NB4 (cell line): ENCODE results near the gene ASCC1.

ENCODE experiments used
- DNase-seq: peaks from one replicate; pipeline ENCODE4 v3.0.0; 2010; ENCODE audit warnings: low read depth
- H3K4me3 ChIP-seq: one replicate; pipeline ENCODE4 v1.5.1; 2011; ENCODE audit warnings: mild to moderate bottlenecking, low read depth, low read length, moderate library complexity
- MYC ChIP-seq: IDR thresholded peaks from 2 replicates; pipeline ENCODE4 v1.6.1; 2011; ENCODE audit warnings: low read depth, low read length
- POLR2A ChIP-seq: IDR thresholded peaks from 2 replicates; pipeline ENCODE4 v1.6.1; 2011; ENCODE audit warnings: mild to moderate bottlenecking; ENCODE audit not compliant: insufficient read length; ENCODE audit errors: extremely low read depth
- TF ChIP-seq, protein P1 (sequence below): IDR thresholded peaks from one replicate; pipeline ENCODE4 v1.5.1; 2012; ENCODE audit warnings: low read depth, low read length
- TF ChIP-seq, protein P2 (sequence below): IDR thresholded peaks from 2 replicates; pipeline ENCODE4 v1.6.1; 2011; ENCODE audit warnings: low read depth, low read length

ASCC1 gene

DNA sequence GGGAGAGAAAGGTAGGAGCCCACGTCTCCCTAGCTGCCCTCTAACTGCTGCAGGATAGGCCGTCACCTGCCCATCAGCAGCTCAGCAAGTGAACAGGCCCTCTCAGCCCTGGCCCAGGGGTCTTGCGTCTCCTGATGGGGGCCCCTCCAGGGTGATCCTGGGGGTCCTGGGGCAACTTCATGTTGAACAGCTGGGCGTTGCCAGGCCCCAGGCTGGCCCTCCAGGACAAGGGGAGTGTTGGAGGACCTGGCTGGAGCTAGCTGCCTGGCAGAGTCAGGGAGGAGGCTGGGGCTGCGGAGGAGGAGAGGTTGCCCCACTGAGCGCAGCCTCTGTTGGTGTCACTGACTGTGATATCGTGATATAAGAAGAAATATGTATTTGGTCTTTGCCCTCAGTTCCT, 162.4 kb downstream of the ASCC1 start:
- no peak for TF ChIP-seq MYC
- TF ChIP-seq, protein P1, sequence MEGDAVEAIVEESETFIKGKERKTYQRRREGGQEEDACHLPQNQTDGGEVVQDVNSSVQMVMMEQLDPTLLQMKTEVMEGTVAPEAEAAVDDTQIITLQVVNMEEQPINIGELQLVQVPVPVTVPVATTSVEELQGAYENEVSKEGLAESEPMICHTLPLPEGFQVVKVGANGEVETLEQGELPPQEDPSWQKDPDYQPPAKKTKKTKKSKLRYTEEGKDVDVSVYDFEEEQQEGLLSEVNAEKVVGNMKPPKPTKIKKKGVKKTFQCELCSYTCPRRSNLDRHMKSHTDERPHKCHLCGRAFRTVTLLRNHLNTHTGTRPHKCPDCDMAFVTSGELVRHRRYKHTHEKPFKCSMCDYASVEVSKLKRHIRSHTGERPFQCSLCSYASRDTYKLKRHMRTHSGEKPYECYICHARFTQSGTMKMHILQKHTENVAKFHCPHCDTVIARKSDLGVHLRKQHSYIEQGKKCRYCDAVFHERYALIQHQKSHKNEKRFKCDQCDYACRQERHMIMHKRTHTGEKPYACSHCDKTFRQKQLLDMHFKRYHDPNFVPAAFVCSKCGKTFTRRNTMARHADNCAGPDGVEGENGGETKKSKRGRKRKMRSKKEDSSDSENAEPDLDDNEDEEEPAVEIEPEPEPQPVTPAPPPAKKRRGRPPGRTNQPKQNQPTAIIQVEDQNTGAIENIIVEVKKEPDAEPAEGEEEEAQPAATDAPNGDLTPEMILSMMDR: no peak
- TF ChIP-seq POLR2A: no peak
- TF ChIP-seq, protein P2, sequence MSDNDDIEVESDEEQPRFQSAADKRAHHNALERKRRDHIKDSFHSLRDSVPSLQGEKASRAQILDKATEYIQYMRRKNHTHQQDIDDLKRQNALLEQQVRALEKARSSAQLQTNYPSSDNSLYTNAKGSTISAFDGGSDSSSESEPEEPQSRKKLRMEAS: no peak
- no peak for DNase-seq

DNA sequence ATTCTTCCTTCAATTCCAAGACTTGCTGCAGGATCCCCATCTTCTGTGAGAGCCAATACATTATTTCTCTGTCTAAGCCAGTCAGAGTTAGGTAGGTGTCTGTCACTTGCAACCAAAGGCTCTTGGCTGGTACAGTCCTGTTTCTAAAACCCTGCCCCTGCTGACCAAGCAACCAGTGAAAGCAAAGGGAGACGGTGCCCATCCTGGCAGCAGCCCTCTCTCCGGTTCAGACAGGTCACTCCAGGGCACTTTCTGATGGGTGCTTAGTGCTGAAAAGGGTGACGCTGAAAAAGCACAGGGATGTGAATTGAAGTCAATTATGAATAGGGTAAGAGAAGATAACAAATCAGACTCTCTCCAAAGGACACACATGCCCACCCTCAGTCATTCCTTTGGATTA, 165.2 kb downstream of the ASCC1 start:
- no peak for DNase-seq
- TF ChIP-seq, protein P2: no peak
- TF ChIP-seq POLR2A: no peak
- TF ChIP-seq, protein P1: no peak
- no peak for TF ChIP-seq MYC
- no peak overlapping the region for H3K4me3 ChIP-seq

More for the DNA sequence above, 162.4 kb downstream of the ASCC1 start:
- H3K4me3 ChIP-seq: no peak overlapping the region

DNA sequence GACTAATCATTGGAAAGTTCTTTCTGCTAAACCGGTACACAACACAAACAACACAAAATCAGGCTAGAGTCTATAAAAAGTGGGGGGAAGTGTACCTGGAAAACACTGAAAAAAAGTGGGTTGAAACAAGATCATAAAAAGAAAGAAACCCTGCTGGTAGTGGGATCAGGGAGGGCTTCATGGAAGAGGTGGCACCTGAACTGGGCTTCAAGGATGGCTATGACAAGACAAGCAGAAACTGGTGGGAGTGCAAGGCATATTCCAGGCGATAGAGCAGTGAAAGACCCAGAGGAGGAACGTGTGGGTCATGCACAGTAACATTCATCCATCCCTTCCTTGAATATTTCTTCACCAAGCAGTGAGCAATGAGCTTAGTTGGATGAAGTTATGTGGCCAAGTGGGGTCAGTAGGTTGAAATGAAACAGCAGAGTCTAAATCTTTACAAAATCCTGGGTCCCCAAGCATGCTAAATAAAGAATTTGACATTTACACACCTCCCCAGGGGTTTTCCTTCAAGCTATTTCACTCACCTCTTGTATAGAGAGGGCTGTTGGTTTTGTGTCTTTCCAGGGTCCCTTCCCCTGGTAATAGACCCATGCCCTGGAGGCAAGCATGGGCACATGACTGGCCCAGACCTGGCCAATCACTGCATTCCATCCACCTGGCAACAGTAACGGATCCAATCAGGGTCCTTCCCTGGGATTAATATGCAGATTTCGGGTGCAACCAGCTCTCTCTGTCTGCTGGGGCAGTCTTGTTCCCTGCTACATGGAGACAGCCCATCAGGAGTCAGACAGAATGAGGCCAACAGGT, 165.9 kb downstream of the ASCC1 start:
- no peak overlapping the region for H3K4me3 ChIP-seq
- DNase-seq: no peak
- TF ChIP-seq MYC: no peak
- TF ChIP-seq POLR2A: no peak
- TF ChIP-seq, protein P1: no peak
- TF ChIP-seq, protein P2: no peak

DNA sequence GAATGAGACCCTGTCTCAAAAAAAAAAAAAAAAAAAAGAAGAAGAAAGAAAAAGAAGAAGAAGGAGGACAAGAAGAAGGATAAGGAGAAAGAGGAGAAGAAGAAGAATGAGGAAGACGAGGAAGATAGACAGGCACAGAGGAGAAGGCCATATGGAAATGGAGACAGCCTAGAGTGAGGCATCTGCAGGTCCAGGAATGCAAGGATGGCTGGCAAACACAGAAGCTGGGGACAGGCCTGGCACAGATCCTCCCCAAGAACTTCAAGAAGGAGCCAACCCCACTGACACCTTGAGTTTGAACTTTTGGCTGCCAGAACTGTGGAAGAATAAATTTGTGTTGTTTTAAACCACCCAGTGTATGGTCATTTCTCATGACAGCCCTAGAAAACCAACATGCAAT, 166.6 kb downstream of the ASCC1 start:
- no peak overlapping the region for H3K4me3 ChIP-seq
- no peak for DNase-seq
- TF ChIP-seq POLR2A: no peak
- TF ChIP-seq, protein P2: no peak
- no peak for TF ChIP-seq MYC

DNA sequence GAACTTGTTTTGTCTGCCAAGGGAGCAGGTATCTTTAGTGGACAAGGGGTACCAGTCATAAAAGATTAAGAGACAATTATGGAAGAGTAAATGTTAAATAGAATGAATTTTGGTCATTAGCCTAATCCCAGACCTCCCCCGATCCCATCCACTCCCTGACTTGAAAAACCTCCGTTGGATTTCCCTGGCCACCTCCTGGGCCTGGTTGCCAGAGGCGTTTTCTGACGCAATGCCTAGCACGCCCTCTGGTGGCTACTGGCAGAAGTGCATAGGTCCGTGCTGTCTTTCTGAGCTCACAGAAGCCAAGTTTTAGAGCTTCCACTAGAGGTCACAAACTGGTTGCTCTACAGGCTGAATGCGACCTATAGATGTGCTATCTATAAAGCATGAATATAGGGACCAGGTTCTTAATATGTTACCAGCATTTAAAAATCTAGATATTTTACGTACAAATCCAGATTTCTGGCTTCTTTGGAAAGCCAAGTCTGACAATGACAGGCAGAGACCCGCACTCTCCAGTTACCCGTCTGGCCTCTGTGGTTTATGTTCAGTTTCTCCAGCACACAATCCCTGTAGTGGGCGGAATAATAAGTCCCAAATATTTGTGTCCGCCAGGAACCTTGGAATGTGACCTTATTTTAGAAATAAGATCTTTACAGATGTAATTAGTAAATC, 167.5 kb downstream of the ASCC1 start:
- peak; percentile 92 for DNase-seq
- no peak overlapping the region for H3K4me3 ChIP-seq
- TF ChIP-seq, protein P2: peak; percentile 46; the same call in 1 of the 2 replicates
- TF ChIP-seq, protein P1: peak; percentile 100
- TF ChIP-seq POLR2A (no peak), MYC (peak; percentile 70)
